Measurements from ENCODE around the gene CES3. TPM values are rescaled to one million over a fixed set of nuclear protein-coding genes. Genes with fewer than 3 reads are reported as not detected.
A peak's percentile ranks its signal among the peaks of the same experiment; 100 is the strongest.

CES3 gene
- total and polyA plus RNA-seq, 4 donors, result 0.99 to 2.1 (median 1.4) TPM

- WGBS (ENCODE audit: insufficient coverage), result 83% methylated on average over 7 of the region's 7 CpGs
- Histone ChIP-seq H3K27ac (ENCODE audit: low read depth, low read length) (no peak overlapping the region), H3K4me3 (ENCODE audit: low read depth, low read length) (no peak overlapping the region), H3K27me3 (ENCODE audit: control insufficient read depth, insufficient read depth, low read length) (no peaks in the 10 kb centered on the region), H3K9me3 (ENCODE audit: control insufficient read depth, insufficient read depth, low read length) (no peaks in the 10 kb centered on the region), H3K4me1 (ENCODE audit: control insufficient read depth, insufficient read depth, low read length) (peaks cover 12% of the 10 kb centered on the region), H3K36me3 (ENCODE audit: control insufficient read depth, insufficient read depth, low read length) (no peaks in the 10 kb centered on the region)
- DNase-seq (ENCODE audit: low read depth in 4 of 6, low spot score in 6 of 6), result no peak
These were observed 2.0 kb upstream of the CES3 start for GRCh38 chr16:66958857-66959703.

DNA sequence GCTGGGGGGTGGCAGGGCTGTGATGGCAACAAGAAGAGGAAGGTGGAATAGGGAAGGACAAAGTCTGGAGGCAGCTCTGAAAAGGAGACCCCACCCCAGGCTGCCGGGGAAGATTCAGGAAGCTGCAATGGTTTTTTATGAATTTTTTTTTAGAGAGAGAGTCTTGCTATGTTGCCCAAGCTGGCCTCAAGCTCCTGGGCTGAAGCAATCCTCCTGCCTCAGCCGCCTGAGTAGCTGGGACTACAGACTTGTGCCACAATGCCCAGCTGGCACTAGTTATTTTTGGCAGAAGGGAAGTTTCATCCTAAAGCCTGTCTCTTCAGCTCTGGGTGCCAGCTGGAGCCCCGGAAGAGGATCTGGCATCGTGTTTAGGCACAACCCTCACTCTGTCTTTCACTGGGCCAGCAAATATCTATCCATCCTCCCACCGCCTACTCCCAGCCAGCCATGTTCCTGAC lies 1.3 kb upstream of the CES3 start:
- H3K36me3 ChIP-seq (ENCODE audit: control insufficient read depth, insufficient read depth, low read length), result no peaks in the 10 kb centered on the region
- peak in 2 of 6 donors; percentile 73 to 96 for DNase-seq (ENCODE audit: low read depth in 4 of 6, low spot score in 6 of 6)
- H3K27ac ChIP-seq (ENCODE audit: low read depth, low read length), result no peak overlapping the region
- no peaks in the 10 kb centered on the region for H3K27me3 ChIP-seq (ENCODE audit: control insufficient read depth, insufficient read depth, low read length)
- H3K4me1 ChIP-seq (ENCODE audit: control insufficient read depth, insufficient read depth, low read length), result peaks cover 12% of the 10 kb centered on the region
- H3K9me3 ChIP-seq (ENCODE audit: control insufficient read depth, insufficient read depth, low read length), result no peaks in the 10 kb centered on the region
- 65% methylated on average over 5 of the region's 5 CpGs for WGBS (ENCODE audit: insufficient coverage)
- H3K4me3 ChIP-seq (ENCODE audit: low read depth, low read length), result no peak overlapping the region

- H3K27ac ChIP-seq (ENCODE audit: low read depth, low read length), result no peak overlapping the region
These were observed 796 bp upstream of the CES3 start for GRCh38 chr16:66960270-66960669.

DNA sequence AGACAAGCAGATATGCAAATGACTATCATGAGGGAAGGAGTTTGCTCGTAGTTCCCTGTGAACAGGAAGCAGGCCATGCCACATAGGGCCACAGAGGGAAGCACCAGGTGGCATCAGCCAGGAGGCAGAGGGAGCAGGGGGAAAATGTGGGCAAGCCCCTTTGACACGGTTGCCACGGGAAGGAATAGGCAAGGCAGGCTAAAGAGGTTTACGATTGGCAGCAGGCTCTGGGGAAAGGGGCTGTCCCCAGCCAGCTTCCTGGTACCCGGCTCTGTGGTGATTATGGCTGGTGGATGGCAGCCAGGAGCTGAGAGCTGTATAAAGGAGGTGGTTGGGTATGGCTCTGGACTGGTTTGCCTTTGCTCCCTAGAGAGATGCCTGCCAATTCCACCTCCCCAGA lies 848 bp downstream of the CES3 start:
- Histone ChIP-seq H3K9me3 (ENCODE audit: control insufficient read depth, insufficient read depth, low read length) (no peaks in the 10 kb centered on the region), H3K27ac (ENCODE audit: low read depth, low read length) (no peak overlapping the region), H3K36me3 (ENCODE audit: control insufficient read depth, insufficient read depth, low read length) (no peaks in the 10 kb centered on the region), H3K4me1 (ENCODE audit: control insufficient read depth, insufficient read depth, low read length) (peaks cover 12% of the 10 kb centered on the region), H3K27me3 (ENCODE audit: control insufficient read depth, insufficient read depth, low read length) (no peaks in the 10 kb centered on the region), H3K4me3 (ENCODE audit: low read depth, low read length) (no peak overlapping the region)
- no peak for DNase-seq (ENCODE audit: low read depth in 4 of 6, low spot score in 6 of 6)
- 54% methylated on average over 4 of the region's 5 CpGs for WGBS (ENCODE audit: insufficient coverage)

More at GRCh38 chr16:66960270-66960669, 796 bp upstream of the CES3 start:
- no peaks in the 10 kb centered on the region for H3K27me3 ChIP-seq (ENCODE audit: control insufficient read depth, insufficient read depth, low read length)
- DNase-seq (ENCODE audit: low read depth in 4 of 6, low spot score in 6 of 6), result no peak
- no peaks in the 10 kb centered on the region for H3K36me3 ChIP-seq (ENCODE audit: control insufficient read depth, insufficient read depth, low read length)
- no peak overlapping the region for H3K4me3 ChIP-seq (ENCODE audit: low read depth, low read length)
- H3K4me1 ChIP-seq (ENCODE audit: control insufficient read depth, insufficient read depth, low read length), result peaks cover 12% of the 10 kb centered on the region
- 81% methylated on average over 1 of the region's 1 CpG for WGBS (ENCODE audit: insufficient coverage)
- no peaks in the 10 kb centered on the region for H3K9me3 ChIP-seq (ENCODE audit: control insufficient read depth, insufficient read depth, low read length)

- Histone ChIP-seq H3K27ac (ENCODE audit: low read depth, low read length) (no peak overlapping the region), H3K27me3 (ENCODE audit: control insufficient read depth, insufficient read depth, low read length) (no peaks in the 10 kb centered on the region), H3K4me1 (ENCODE audit: control insufficient read depth, insufficient read depth, low read length) (peaks cover 12% of the 10 kb centered on the region), H3K4me3 (ENCODE audit: low read depth, low read length) (no peak overlapping the region), H3K36me3 (ENCODE audit: control insufficient read depth, insufficient read depth, low read length) (no peaks in the 10 kb centered on the region), H3K9me3 (ENCODE audit: control insufficient read depth, insufficient read depth, low read length) (no peaks in the 10 kb centered on the region)
- DNase-seq (ENCODE audit: low read depth in 4 of 6, low spot score in 6 of 6), result no peak
- WGBS (ENCODE audit: insufficient coverage), result 78% methylated on average over 6 of the region's 6 CpGs
These were observed 3.0 kb downstream of the CES3 start for GRCh38 chr16:66964049-66964448.

DNA sequence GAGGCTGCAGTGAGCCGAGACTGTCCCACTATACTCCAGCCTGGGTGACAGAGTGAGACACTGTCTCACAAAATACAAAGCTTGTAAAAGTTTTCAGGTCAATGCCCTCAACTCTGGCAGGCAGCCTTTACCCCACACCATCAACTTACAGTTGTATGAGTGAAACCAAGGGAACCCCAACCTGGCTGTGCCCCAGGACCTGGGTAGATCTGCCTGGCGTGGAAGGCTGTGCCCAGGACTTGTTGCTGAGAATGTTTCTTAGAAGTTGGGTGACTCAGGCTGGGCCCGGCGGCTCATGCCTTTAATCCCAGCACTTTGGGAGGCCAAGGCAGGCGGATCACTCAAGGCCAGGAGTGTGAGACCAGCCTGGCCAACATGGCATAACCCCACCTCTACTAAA lies 7.8 kb downstream of the CES3 start:
- no peak overlapping the region for H3K4me3 ChIP-seq (ENCODE audit: low read depth, low read length)
- WGBS (ENCODE audit: insufficient coverage), result 97% methylated on average over 4 of the region's 5 CpGs
- H3K4me1 ChIP-seq (ENCODE audit: control insufficient read depth, insufficient read depth, low read length), result no peaks in the 10 kb centered on the region
- H3K27me3 ChIP-seq (ENCODE audit: control insufficient read depth, insufficient read depth, low read length), result no peaks in the 10 kb centered on the region
- no peak for DNase-seq (ENCODE audit: low read depth in 4 of 6, low spot score in 6 of 6)
- H3K9me3 ChIP-seq (ENCODE audit: control insufficient read depth, insufficient read depth, low read length), result no peaks in the 10 kb centered on the region
- no peak overlapping the region for H3K27ac ChIP-seq (ENCODE audit: low read depth, low read length)
- no peaks in the 10 kb centered on the region for H3K36me3 ChIP-seq (ENCODE audit: control insufficient read depth, insufficient read depth, low read length)

DNA sequence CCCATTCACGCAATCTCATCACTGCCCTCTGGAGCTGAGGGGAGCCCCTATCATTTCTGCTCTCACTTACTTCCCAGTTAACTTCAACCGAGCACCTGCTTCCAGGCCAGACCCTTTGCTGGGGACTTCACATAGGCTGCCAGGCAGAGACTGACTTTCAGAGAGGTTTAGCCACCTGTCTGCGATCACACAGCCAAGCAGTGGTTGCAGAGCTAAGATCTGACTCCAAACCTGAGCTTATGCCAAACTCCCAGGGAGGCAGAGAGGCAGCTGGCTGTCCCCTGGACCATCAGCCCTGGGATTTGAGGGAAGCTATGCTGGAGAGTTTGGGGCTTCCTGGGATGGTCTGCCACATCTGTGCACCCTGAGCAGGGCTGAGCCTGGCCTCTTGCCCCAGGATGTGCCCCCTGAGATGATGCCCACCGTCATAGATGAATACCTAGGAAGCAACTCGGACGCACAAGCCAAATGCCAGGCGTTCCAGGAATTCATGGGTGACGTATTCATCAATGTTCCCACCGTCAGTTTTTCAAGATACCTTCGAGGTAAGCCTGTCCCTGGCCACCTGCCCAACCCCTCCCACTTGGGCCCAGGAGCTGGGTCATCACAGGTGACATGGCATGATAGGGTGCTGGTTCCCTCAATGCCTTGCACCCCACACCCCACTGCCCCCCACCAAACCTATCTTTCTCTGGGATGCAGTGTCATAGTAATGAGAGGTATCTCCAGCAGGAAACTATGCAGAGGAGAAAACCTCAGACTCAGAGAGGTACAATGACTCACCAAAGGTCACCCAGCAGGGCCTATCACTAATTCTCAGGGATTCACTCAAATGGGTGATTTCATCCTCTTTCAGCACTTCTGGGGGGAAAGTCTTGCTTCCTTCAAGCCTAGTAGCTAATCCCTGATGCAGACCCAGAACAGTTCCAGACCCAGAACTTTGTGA lies 10.0 kb downstream of the CES3 start:
- Histone ChIP-seq H3K27me3 (ENCODE audit: control insufficient read depth, insufficient read depth, low read length) (no peaks in the 10 kb centered on the region), H3K4me3 (ENCODE audit: low read depth, low read length) (no peak overlapping the region), H3K4me1 (ENCODE audit: control insufficient read depth, insufficient read depth, low read length) (no peaks in the 10 kb centered on the region), H3K36me3 (ENCODE audit: control insufficient read depth, insufficient read depth, low read length) (no peaks in the 10 kb centered on the region), H3K9me3 (ENCODE audit: control insufficient read depth, insufficient read depth, low read length) (no peaks in the 10 kb centered on the region), H3K27ac (ENCODE audit: low read depth, low read length) (no peak overlapping the region)
- no peak for DNase-seq (ENCODE audit: low read depth in 4 of 6, low spot score in 6 of 6)
- 80% methylated on average over 10 of the region's 10 CpGs for WGBS (ENCODE audit: insufficient coverage)

GRCh38 chr16:66972983-66973382 lies 11.9 kb downstream of the CES3 start:
- H3K27me3 ChIP-seq (ENCODE audit: control insufficient read depth, insufficient read depth, low read length), result no peaks in the 10 kb centered on the region
- WGBS (ENCODE audit: insufficient coverage), result 67% methylated on average over 9 of the region's 9 CpGs
- H3K4me3 ChIP-seq (ENCODE audit: low read depth, low read length), result no peak overlapping the region
- H3K4me1 ChIP-seq (ENCODE audit: control insufficient read depth, insufficient read depth, low read length), result no peaks in the 10 kb centered on the region
- H3K9me3 ChIP-seq (ENCODE audit: control insufficient read depth, insufficient read depth, low read length), result no peaks in the 10 kb centered on the region
- H3K27ac ChIP-seq (ENCODE audit: low read depth, low read length), result no peak overlapping the region
- H3K36me3 ChIP-seq (ENCODE audit: control insufficient read depth, insufficient read depth, low read length), result no peaks in the 10 kb centered on the region
- DNase-seq (ENCODE audit: low read depth in 4 of 6, low spot score in 6 of 6), result no peak

DNA sequence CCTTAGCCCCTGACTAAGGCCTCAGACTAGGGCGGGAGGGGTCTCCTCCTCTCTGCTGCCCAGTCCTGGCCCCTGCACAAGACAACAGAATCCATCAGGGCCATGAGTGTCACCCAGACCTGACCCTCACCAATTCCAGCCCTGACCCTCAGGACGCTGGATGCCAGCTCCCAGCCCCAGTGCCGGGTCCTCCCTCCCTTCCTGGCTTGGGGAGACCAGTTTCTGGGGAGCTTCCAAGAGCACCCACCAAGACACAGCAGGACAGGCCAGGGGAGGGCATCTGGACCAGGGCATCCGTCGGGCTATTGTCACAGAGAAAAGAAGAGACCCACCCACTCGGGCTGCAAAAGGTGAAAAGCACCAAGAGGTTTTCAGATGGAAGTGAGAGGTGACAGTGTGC lies 12.7 kb downstream of the CES3 start:
- 84% methylated on average over 6 of the region's 6 CpGs for WGBS (ENCODE audit: insufficient coverage)
- H3K9me3 ChIP-seq (ENCODE audit: control insufficient read depth, insufficient read depth, low read length), result no peaks in the 10 kb centered on the region
- H3K36me3 ChIP-seq (ENCODE audit: control insufficient read depth, insufficient read depth, low read length), result no peaks in the 10 kb centered on the region
- H3K27me3 ChIP-seq (ENCODE audit: control insufficient read depth, insufficient read depth, low read length), result no peaks in the 10 kb centered on the region
- no peak for DNase-seq (ENCODE audit: low read depth in 4 of 6, low spot score in 6 of 6)
- no peak overlapping the region for H3K4me3 ChIP-seq (ENCODE audit: low read depth, low read length)
- no peaks in the 10 kb centered on the region for H3K4me1 ChIP-seq (ENCODE audit: control insufficient read depth, insufficient read depth, low read length)
- no peak overlapping the region for H3K27ac ChIP-seq (ENCODE audit: low read depth, low read length)
